ENCODE measurements around the gene LRRC37A. TPM values are rescaled to one million over a fixed set of nuclear protein-coding genes. Genes with fewer than 3 reads are reported as not detected.

LRRC37A gene
- total and polyA plus RNA-seq, 9 of the 15 experiments (the other 6 are each of a cell fraction or from before 2014, with no cell fraction given): 0.14 to 3.1 (median 1.8) TPM

DNA sequence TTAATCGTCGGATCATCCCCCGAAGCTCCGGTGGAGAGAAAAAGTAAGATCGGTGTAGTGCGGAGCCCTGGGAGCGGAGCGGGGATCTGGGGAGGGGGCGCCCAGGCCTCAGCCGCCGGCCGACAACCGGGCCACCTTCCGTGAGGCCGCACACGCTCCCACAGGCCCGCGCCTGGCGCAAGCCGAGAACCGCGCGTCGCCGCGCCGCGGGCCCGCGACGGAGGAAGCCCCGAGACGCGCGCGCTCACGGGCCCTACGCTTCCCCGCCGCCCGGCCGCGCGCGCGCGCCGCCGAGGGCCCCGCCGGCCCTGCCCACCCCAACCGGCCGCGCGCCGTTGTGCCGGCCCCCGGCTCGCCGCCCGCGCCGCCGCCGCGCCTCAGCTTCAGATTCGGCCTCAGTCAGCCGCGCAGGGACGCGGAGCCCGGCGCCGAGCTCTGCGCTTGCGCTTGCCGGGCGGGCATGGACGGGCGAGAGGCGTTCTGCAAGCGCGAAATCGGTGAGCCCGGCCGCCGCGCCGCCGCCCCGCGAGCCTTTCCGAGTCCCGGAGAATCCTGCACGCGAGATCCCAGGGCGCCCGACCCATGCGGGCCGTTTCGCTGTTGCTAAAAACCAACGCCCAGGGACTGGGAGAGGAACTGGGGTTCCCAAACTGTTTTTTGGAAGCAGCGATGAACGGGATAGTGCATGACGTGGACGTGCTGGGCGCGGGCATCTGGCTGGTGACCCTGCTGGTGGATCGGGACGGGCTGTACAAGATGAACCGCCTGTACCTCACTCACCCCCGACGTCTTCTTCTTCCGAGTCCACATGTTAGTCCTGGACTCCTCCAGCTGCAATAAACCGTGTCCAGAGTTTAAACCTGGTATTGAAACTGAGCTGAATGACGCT, 28.0 kb upstream of the LRRC37A start (continued):
- TF ChIP-seq RAD51 (IDR thresholded peaks at IDR 0.05; ENCODE audit: borderline replicate concordance, low read depth): no peak
- no peak for TF ChIP-seq FOXA1 (IDR thresholded peaks at IDR 0.05; ENCODE audit: borderline replicate concordance)
- TF ChIP-seq MAFF (IDR thresholded peaks at IDR 0.05; ENCODE audit: low read length): no peak
- TF ChIP-seq POLR3A (IDR thresholded peaks at IDR 0.05; ENCODE audit: borderline replicate concordance, extremely low read depth, insufficient read depth, insufficient read length): no peak
- TF ChIP-seq RFX5 (IDR thresholded peaks at IDR 0.05; ENCODE audit: low read depth, low read length): no peak
- TF ChIP-seq C11orf30 (IDR thresholded peaks at IDR 0.05; ENCODE audit: low read depth): no peak
- no peak for TF ChIP-seq ZNF77 (CRISPR knock-in tag; IDR thresholded peaks at IDR 0.05)
- TF ChIP-seq EGR1 (conservative IDR thresholded peaks at IDR 0.05): no peak
- 0 out of 2 replicates have a peak, but pooled peaks have one; percentile 61 for TF ChIP-seq ZNF695 (CRISPR knock-in tag; IDR thresholded peaks at IDR 0.05)
- no peak for TF ChIP-seq ELF1 (tag; IDR thresholded peaks at IDR 0.05)
- TF ChIP-seq, protein P1, sequence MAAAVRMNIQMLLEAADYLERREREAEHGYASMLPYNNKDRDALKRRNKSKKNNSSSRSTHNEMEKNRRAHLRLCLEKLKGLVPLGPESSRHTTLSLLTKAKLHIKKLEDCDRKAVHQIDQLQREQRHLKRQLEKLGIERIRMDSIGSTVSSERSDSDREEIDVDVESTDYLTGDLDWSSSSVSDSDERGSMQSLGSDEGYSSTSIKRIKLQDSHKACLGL (CRISPR knock-in tag; IDR thresholded peaks at IDR 0.05; ENCODE audit: borderline replicate concordance, poor library complexity, severe bottlenecking): no peak
- TF ChIP-seq ZKSCAN3 (CRISPR knock-in tag; IDR thresholded peaks at IDR 0.05): no peak
- TF ChIP-seq, protein P2, sequence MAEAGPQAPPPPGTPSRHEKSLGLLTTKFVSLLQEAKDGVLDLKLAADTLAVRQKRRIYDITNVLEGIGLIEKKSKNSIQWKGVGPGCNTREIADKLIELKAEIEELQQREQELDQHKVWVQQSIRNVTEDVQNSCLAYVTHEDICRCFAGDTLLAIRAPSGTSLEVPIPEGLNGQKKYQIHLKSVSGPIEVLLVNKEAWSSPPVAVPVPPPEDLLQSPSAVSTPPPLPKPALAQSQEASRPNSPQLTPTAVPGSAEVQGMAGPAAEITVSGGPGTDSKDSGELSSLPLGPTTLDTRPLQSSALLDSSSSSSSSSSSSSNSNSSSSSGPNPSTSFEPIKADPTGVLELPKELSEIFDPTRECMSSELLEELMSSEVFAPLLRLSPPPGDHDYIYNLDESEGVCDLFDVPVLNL (CRISPR knock-in tag; IDR thresholded peaks at IDR 0.05; ENCODE audit: low read depth): no peak
- TF ChIP-seq POLR2AphosphoS5 (IDR thresholded peaks at IDR 0.05; ENCODE audit: control insufficient read depth, insufficient read depth, low read depth, low read length): peak; percentile 58
- TF ChIP-seq BCL6 (CRISPR knock-in tag; IDR thresholded peaks at IDR 0.05): peak; percentile 73; the same call in 1 of the 2 replicates
- no peak for TF ChIP-seq ZNF347 (CRISPR knock-in tag; IDR thresholded peaks at IDR 0.05; ENCODE audit: low read depth)
- TF ChIP-seq, protein P3, sequence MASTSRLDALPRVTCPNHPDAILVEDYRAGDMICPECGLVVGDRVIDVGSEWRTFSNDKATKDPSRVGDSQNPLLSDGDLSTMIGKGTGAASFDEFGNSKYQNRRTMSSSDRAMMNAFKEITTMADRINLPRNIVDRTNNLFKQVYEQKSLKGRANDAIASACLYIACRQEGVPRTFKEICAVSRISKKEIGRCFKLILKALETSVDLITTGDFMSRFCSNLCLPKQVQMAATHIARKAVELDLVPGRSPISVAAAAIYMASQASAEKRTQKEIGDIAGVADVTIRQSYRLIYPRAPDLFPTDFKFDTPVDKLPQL (IDR thresholded peaks at IDR 0.05; ENCODE audit: extremely low read depth, insufficient read length): no peak
- peak; percentile 92 for TF ChIP-seq L3MBTL2 (IDR thresholded peaks at IDR 0.05)
- no peak for TF ChIP-seq KAT2B (IDR thresholded peaks at IDR 0.05; ENCODE audit: low read depth, low read length)
- no peak for TF ChIP-seq SREBF2 (CRISPR knock-in tag; IDR thresholded peaks at IDR 0.05)
- peak in 1 of 3 experiments; percentile 73 for TF ChIP-seq YY1 (IDR thresholded peaks at IDR 0.05; ENCODE audit: borderline replicate concordance in 1 of 3, control insufficient read depth in 1 of 3, extremely low read depth in 1 of 3, insufficient read depth in 3 of 3, insufficient read length in 1 of 3, insufficient replicate concordance in 2 of 3, low read depth in 1 of 3, low read length in 2 of 3)
- no peak for TF ChIP-seq ZNF79 (CRISPR knock-in tag; IDR thresholded peaks at IDR 0.05; ENCODE audit: low read depth)
- no peak for TF ChIP-seq ZNF232 (CRISPR knock-in tag; IDR thresholded peaks at IDR 0.05)

All from K562 (cell line).